ENCODE results near the gene NR0B2.

NR0B2 gene

GRCh38 chr1:26953374-26953773 is 39.6 kb upstream of the NR0B2 start:
- no peak for TF ChIP-seq CTCF (IDR thresholded peaks at IDR 0.05)

GRCh38 chr1:26951821-26952497 is 38.2 kb upstream of the NR0B2 start:
- TF ChIP-seq CTCF (IDR thresholded peaks at IDR 0.05) = no peak

GRCh38 chr1:26951216-26951615 is 37.4 kb upstream of the NR0B2 start:
- no peak for TF ChIP-seq CTCF (IDR thresholded peaks at IDR 0.05)

GRCh38 chr1:26950602-26951001 is 36.8 kb upstream of the NR0B2 start:
- TF ChIP-seq CTCF (IDR thresholded peaks at IDR 0.05) = no peak

GRCh38 chr1:26949926-26950319 is 36.1 kb upstream of the NR0B2 start:
- no peak for TF ChIP-seq CTCF (IDR thresholded peaks at IDR 0.05)

- no peak for TF ChIP-seq CTCF (IDR thresholded peaks at IDR 0.05)
Measured at GRCh38 chr1:26949266-26949925, 35.6 kb upstream of the NR0B2 start.

- TF ChIP-seq CTCF (IDR thresholded peaks at IDR 0.05) = no peak
Measured at GRCh38 chr1:26946270-26946669, 32.5 kb upstream of the NR0B2 start.
